GM21367 (cell line): ENCODE results near the gene SDK2.

Source experiments
- ATAC-seq: cut with Tn5 transposase; IDR thresholded peaks from one replicate; pipeline ENCODE4 v1.9.1; 2021; ENCODE audit not compliant: unreplicated experiment

The SDK2 gene

DNA sequence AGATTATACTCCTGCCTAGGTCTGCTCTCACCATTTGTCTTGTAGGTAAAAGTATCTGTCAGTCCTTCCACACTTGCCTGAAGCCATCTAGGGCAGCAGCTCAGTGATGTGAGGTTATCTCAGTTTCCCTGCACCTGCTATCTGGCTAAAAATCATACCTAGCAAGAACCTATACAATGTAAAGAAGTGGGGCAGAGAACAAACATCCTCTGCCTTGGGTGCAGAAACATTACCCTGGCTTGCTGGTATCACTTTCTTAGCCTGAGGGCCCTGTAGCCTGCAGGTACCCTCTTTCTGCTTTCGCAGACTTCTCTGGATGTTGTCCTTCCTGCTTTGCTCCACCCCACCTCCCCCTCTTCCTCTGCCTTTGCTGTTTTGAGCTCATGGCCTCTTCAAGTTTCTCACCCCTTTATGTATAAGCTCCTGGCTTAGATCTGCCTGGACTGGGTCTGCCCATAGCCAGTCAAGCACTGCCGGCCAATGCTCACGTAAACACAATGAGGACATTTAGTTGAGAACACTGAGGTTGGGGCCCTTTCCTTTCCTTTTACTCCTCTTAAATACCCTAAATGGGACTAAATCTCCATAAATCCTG lies 8.7 kb upstream of the SDK2 start:
- ATAC-seq = no peak

DNA sequence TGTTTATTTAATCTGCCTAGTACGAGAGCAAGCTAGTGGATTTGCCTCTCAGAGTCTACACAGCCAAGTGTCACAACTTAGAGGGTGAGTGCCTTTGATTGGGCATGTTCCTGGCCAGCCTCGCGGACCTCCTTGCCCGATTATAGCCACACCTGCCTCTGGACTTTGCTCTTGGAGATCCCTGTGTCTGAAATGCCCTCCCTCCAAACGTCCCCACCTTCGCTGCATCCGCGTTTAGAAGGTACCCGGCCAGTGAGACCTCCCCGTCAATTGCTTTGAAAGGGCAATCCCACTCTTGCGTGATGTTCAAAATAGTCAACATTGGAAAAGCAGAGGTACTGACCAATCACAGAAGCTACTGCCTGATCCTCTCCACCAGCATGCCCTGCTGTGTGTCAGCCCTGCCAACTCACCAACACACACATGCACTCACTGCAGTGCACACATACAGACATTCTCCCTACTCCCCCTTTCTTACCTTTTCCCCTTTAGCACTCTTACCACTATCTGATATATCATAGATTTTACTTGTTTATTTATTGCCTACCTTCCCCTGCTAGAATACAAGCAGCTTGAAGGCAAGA lies 6.5 kb upstream of the SDK2 start:
- ATAC-seq = no peak

DNA sequence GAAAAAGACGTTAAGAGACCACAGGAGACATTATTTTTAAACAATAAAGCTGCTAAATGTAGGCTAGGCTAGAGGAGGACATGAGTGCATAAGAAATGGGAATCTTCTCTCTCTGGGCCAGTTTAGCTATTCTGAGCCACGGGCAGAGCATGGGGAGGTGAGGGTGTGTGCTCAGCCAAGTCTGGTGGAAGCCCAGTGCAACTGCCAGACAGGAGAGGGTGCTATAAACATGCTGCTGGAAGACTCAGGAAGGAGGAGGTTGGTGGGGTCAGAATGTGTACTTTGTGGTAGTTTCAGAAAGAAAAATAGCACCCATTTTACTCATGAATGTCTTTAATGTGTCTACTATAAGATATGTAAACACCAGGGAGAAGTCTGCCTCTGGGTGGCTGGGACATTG lies 5.9 kb upstream of the SDK2 start:
- no peak for ATAC-seq

GRCh38 chr17:73648974-73649373 lies 4.7 kb upstream of the SDK2 start:
- no peak for ATAC-seq

- ATAC-seq = no peak
These were observed 4.2 kb upstream of the SDK2 start for GRCh38 chr17:73648543-73648820.

GRCh38 chr17:73647772-73648542 lies 3.7 kb upstream of the SDK2 start:
- no peak for ATAC-seq

GRCh38 chr17:73647301-73647695 lies 3.1 kb upstream of the SDK2 start:
- ATAC-seq = no peak

DNA sequence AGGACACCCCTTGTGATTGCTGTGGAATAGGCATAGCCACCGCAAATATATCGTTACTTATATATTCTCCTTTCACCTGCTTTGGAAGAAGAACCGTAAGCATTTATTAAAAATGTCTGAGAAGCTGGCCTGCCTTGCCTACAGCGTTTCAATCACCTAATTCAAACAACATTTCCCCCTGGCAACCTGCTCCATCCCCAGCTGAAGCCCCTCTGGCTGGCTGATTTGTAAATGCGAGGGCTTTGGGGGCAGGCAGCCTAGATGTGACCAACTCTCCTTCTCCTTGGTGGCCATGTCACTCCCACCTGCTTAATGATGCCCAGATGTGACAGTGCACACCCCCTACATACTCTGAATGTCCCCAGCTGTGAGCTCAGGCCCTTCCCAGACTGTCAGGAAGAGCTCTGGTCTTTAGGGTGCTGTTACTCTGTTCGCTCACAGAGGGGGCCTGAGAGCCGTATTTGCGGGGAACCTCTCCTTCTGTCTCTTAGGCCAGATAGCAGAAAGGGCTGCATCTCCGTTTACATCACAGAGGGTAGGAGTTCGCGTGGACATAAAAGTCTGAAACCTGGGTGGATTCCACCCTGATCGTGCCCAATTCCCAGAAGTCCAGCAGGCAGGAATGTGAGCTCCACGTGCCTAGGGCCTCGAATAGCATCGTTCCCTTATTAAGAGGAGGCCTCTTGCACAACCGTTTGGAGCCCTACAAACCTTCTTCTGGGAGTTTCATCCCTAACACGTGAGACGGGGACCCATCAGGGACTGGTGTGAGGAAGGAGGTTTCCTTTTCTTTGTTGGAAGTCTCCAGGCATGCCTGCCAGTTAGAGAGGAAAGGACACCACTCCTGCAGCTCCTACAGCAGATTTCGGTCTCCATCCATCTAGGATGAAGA lies 2.4 kb upstream of the SDK2 start:
- ATAC-seq = no peak

- ATAC-seq = no peak
These were observed 1.0 kb upstream of the SDK2 start for GRCh38 chr17:73645050-73645871.

GRCh38 chr17:73643852-73644144 lies 447 bp downstream of the SDK2 start:
- ATAC-seq = no peak

- no peak for ATAC-seq
These were observed 1.0 kb downstream of the SDK2 start for GRCh38 chr17:73643001-73643851.

- ATAC-seq = no peak
These were observed 1.6 kb downstream of the SDK2 start for GRCh38 chr17:73642659-73643000.

GRCh38 chr17:73641826-73642600 lies 2.2 kb downstream of the SDK2 start:
- ATAC-seq = no peak

- ATAC-seq = no peak
These were observed 3.6 kb downstream of the SDK2 start for GRCh38 chr17:73640691-73641090.

DNA sequence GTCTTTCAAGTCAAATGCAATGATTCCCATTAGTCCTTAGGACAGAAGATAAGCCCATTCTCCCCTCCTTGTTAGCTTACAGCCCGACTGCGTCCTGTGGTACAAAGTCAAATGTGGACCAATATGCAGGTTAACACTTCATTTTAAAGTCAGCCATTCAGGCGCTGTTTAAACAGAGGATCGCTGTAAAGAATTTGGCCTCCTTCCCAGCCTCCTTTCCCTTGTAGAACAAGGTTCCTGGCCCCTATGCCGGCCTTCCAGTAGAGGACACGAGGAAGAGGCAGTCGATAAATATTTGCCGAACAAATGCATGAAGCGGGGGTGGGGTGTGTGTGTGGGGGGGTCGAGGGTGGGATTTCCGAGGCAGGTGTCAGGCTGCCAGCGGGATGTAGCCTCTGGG lies 4.3 kb downstream of the SDK2 start:
- no peak for ATAC-seq

DNA sequence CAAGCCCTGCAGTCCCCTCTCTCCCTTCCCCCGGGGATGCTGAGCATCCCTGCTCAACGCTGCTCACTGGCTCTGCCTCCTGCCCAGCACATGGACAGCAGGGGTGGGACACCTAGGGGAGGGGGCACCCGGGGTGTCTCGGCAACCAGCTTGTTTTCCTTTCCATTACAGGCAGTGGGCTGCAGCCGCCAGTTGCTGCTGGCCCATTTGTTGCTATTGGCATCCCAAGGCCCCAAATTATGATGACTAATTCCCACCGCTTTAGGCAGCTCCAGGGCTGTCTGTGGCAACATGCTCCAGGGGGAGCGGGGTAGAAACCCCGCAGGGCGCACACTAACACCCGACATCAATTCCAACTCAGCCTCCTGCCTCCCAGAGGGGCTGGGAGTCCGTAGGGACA lies 4.9 kb downstream of the SDK2 start:
- ATAC-seq = no peak

DNA sequence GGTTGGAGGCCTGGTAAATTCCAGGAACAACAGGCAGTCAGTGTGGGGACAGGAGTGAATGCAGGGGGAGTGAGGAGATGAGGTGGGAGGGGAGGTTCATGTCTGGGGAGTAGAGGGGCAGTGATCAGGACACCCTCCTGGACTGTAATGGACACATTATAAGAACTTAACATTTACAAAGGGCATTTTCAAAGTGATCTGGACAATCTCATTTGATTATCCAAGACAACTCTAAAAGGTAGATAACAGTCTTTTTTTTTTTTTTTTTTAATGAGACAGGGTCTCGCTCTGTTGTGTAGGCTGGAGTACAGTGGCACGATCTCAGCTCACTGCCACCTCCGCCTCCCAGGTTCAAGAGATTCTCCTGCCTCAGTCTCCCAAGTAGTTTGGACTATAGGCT lies 5.7 kb downstream of the SDK2 start:
- no peak for ATAC-seq

DNA sequence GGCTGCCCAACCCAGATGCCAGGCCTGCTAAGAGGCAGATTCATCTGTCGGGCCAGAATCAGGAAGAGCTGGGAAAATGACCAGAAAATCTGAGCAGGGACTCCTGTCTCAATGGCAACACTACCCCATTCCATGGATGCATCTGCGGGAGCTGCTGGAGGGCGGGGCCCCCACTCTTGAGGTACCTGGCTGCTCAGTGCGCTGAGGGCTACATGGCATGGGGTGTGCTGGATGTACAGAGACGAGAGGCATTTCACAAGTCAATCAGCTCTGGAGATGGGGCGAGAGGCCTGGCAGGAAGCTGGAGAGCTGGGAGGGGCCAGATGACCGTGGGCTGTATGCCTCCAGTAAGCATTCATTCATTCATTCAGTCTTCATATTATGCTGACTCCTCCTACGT lies 6.4 kb downstream of the SDK2 start:
- no peak for ATAC-seq

DNA sequence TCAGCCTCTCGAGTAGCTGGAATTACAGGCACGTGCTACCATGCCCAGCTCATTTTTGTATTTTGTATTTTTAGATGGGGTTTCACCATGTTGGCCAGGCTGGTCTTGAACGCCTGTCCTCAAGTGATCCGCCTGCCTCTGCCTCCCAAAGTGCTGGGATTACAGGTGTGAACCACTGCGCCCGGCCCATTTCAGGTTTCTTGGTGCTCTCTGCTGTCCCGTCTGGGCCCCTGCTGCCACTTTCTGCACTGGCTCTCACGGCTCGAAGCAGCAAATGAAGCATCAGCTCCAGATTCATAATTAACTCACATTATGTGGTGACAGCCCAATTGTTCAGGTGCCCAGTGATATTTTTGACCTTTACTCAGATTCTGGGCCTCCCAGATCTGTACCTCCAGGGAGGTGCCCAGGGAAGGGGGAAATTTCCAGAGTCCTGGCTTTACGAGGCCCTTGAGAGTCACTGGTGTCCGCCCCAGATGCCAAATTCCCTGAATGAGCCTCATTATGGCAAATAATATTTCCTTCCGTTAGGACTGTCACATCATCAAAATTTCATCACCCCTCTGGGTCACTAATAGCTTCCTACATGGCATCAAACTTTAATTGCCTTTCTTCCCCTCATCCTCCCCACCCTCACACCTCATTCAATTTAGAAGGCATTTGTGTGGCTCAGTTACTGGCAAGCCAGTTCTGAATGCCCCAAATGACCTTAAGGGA lies 9.0 kb downstream of the SDK2 start:
- no peak for ATAC-seq
